Stimulated activated CD4-positive, alpha-beta T cell treated with anti-CD3 and anti-CD28 coated beads, Interleukin-15, amount 100 ng/mL, for 1 hour (primary cell): ENCODE data around the gene PRTG.
A peak's percentile ranks its signal among the peaks of the same experiment; 100 is the strongest.
"Not testable (repeated sequence)": the region's sequence is repeated elsewhere in the genome, so short reads cannot be mapped to it uniquely, and the experiment has no call there.

Experiments used
- DNase-seq, 2 donors: peaks; one replicate each; pipeline ENCODE4 v3.0.0-alpha.2; 2020; ENCODE audit warnings: low read depth in 1 of 2, low spot score in 1 of 2

The PRTG gene

DNA sequence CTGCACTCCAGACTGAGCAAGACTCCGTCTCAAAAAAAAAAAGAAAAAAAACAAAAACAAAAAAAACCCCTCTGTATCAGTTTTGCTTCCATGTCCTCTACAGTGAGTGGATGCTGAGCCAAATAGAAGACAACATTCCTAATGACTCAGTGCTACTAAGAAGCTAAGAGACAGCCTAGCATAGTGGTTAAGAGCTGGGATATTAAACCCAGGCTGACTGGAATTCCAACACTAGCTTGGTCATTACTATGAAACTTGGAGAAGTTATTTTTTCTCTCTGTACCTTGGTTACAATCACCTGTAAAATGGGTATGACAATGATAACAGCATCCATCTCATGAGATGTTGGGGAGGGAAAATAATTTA, 93.9 kb downstream of the PRTG start:
- DNase-seq: no peak

DNA sequence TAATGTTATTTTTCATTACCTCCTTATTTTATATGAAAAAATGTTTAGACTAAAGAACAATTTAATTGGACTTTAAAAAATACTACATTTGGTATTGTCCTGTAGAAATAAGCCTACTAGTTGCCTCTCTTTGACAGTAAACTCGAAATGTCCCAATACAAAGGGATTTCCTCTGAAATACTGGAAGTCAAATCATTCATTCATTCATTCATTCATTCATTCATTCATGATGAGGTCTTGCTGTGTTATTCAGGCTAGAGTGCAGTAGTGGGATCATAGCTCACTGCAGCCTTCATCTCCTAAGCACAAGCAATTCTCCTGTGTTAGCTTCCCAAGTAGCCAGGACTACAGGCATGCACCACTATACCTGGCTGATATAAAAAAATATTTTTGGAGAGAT, 104.2 kb downstream of the PRTG start:
- DNase-seq: no peak

DNA sequence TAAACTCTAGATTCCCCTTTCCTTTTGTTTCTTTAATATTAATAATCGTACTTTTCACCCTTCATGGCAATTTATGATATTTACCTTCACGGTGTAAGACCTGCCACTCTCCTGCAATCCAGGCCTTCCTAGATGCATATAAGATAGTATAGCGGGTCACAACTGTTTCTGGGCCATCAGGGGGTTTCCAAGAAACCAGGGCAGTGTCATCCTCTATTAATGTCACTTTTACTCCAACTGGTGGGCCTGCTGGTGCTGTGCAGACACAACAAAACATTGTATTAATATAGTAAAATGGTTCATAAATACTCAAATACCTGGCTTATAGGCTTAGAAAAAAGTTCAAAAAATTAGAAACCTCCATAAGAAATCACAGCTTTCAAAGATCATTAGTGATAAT, 105.9 kb downstream of the PRTG start:
- DNase-seq: no peak

DNA sequence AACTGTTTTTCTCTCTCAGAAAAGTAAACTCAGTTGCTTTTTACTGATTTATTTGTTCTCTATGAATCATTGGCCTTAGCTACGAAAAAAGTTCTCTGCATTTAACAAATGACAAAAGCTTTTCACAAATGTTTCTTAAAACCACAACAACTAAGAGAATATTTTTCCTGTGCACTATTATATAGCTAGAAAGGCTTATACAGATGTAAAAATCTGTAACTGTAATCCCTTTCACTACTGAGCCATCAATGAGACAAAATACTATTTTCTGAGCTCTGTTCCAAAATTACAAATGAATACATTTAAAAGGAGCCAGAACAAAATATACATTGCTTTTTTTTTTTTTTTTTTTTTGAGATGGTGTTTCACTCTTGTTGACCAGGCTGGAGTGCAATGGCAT, 109.2 kb downstream of the PRTG start:
- no peak for DNase-seq

DNA sequence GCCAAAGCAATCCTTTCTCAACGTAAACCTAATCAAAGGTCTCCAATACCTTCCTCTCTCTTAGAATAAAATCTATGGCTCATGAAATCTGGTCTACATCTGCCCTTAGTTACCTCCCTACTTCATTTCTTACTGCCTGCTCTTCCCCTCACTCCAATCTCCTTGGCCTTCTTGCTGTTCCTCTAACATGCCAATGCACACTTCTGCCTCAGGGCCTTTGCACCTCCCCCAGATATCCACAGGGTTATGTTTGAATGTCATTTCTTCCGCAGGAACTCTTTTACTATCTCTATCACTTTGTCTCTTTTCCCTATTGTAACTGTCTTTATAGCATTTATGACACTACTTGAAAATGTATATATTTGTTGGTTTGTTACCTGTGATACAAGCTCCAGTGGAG, 110.5 kb downstream of the PRTG start:
- DNase-seq: no peak

DNA sequence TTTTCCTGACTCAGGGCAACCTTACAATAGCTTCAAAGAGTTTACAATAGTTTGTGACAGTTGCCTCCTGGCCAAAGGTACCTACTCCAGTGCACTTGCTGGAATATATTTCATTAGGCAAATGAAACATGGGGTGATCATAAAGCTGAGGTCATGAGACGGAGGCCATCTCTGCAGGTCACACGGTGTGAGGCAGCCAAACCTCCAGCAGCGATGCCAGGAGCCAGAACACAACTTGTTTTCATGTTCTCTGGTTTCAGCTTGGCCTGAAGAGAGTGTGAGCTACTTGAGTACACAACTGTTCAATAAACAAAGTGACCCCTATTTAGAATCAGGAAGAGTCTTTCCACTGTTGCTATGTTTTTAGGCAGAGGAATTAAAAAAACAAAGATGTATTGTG, 112.1 kb downstream of the PRTG start:
- no peak for DNase-seq

DNA sequence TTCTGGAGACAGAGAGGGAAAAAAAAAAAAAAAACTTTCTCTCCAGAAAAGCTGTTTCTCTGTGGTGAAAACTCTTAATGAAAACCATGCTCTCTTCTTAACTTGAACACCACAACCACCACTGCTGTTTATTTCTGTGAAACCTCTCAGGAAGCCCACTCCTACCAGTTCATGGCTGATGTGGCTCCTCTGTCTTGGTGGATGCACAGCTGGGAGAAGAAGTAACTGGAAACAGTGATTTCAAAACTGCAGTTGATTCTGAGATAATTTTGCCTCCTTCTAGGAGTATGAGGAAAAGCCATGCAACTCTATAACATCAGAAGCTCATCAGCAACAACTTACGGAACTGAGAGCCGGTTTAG, 114.6 kb downstream of the PRTG start:
- no peak for DNase-seq

DNA sequence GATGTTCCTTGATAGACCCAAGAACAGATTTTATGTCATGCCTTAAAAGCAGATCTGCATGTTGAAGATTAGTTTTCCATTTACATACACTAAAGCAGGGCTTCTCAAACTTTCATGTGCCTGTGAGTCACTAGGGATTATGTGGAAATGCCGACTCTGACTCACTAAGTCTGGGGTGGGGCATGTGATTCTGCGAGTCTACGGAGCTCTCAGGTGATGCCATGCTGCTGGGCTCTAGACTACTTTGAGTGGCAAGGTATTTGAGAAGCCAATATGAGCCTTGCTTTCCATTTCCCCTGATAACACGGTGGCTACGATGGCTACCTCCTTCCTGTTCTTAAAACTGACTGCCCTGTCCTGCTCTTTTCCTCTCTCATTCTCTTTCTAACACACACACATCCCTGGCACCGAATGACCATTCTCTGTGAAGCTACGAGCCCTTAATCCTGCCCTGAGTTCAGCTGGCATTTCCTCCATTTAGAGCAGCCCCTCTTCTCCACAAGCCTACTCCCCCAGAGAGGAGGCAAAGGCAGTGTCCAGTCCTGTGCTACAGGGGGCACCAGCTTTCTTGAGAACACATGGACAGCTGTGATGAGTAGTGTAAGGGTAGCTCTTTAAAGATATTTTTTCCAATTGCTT, 115.1 kb downstream of the PRTG start:
- DNase-seq: no peak

DNA sequence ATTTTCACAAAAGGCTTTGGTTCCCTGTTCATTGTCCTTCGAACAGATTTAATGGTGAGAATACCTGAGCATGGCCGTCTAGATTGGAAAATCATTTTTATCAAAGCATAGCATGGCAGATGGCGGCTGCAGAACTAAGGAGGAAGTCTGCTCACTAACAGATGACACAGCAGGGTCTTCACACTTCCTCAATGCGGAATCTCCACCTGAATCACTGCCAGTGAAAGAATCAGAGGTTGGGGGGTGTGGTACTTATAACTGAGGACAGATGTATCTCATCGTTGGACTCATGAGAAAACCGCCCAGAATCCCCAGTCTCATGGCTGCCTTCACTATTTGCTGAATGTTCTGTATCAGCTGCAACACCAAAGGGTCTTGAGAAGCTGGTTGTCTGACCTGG, 123.2 kb downstream of the PRTG start:
- DNase-seq: no peak

DNA sequence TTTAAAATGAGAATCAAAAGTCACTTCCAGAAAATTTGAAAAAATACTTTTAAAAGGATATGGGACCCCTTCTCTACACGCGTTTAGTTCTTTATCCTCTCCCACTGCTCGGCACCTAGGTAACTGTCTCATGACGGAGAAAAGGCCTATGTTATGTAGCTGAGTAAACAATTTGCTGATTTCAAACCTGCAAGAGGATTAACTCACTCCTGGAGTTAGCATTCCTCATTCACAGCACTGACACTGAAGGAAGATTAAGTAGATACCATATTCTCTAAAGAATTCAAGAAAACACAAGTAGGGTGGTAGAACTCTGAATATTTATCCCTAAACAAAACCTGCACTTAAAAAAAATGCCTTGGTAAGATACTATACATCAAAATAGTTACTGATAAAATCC, 124.6 kb downstream of the PRTG start:
- no peak for DNase-seq

DNA sequence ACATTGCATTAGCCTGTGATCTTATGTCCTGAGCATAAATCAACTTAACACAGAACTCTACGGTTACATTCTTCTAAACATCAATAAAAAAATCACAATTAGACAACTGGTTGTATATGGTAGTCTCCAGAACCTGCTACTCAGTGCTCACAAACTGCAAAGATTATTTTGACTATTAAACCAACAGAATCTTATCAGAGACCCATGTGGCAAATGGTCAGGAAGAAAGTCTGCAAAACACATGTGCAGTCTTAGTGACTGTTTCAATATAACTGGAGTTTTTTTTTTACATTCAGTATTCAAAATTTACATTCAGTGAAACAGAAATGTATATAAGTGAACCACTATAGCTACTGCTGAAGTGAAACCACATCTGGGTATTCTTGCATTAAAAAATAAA, 127.5 kb downstream of the PRTG start:
- no peak for DNase-seq

DNA sequence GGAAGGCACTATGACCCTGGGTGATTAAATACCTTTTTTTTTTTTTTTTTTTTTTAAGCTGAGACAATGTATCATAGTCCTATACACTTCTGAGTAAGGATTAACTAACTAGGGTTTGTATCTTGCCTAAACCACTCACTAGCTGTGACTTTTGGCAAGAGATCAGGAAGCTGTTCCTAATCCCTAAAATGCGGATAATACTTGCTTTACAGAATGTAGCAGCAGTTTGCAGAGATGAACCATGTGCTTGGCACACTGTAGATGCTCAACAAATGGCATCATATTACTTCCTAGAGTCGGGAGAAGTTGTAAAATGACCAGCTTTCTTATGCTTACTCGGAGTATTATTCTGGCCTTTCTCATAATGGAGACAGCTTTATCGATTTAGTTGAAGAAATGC, 129.2 kb downstream of the PRTG start:
- no peak for DNase-seq

DNA sequence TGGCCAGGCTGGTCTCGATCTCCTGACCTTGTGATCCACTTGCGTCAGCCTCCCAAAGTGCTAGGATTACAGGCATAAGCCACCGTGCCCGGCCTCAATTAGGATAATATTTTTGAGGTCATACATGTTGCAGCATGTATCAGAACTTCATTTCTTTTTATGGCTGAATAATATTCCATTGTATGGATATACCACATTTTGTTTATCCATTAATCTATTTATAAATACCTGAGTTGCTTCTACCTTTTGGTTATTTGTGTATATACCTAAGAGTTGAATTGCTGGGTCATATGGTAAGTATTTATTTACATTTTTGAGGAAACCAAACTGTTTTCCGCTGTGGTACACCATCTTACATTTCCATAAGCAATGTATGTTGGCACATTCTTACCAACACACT, 136.7 kb downstream of the PRTG start:
- DNase-seq: no peak

DNA sequence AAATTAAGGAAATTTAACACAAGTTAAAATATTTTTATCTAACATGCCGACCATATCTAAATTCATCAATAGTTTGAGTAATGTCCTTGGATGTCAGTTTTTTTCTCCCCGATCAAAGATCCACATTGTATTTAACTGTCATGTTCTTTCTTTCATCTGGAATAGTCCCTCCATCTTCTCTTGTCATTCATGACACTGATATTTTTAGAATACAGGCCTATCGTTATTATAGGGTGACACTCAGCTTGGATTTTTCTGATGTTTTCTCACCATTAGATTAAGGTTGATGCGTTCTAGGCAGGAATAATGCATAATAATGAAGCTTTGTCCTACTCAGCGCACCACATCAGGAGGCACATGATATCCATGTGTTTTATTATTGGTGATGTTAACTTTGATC, 141.6 kb downstream of the PRTG start:
- DNase-seq: no peak

DNA sequence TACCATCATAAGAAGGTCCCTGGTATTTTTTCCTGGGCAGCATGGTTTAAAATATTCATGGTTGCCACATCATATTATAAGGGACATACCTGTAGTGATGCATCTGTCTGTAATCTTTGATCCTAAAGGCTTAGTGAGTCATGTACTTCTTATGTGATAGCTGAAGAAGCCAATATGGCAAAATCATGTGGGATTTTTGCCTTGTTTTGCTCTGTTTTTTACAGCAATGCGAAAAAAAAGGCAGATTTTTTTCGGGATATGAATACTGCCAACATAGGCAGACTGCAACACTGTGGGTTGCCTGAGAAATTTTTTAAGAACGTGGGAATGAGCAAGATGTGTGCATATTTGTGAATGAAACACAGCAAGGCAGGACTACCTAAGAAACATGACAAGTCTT, 143.5 kb downstream of the PRTG start:
- DNase-seq: no peak

DNA sequence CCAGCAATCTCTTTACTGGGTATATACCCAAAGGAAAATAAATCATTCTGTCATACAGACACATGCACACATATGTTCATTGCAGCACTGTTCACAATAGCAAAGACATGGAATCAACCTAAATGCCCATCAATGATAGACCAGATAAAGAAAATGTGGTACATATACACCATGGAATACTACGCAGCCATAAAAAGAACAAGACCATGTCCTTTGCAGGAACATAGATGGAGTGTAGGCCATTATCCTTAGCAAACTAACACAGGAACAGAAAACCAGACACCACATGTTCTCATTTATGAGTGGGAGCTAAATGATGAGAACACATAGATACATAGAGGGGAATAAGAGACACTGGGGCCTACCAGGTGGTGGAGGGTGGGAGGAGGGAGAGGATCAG, 149.9 kb downstream of the PRTG start:
- DNase-seq: not testable (repeated sequence)

DNA sequence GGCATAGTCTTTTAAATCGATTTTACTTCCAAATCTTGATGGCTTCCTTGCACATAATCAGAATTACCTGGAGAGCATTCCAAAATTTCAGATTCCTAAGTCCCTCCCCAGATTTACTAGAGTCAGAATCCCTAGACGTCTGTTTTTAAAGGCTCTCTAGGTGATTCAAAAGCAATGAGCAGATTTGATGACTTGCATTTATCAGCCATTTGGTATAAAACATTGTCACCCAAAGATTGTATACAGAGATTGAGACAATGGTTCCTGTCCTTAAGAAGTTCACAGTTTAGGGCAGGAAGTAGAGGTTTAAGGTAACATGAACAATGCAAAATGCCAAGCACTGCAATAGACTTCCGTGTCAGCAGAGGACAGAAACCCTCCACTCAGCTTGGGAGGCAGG, 152.2 kb downstream of the PRTG start:
- no peak for DNase-seq

DNA sequence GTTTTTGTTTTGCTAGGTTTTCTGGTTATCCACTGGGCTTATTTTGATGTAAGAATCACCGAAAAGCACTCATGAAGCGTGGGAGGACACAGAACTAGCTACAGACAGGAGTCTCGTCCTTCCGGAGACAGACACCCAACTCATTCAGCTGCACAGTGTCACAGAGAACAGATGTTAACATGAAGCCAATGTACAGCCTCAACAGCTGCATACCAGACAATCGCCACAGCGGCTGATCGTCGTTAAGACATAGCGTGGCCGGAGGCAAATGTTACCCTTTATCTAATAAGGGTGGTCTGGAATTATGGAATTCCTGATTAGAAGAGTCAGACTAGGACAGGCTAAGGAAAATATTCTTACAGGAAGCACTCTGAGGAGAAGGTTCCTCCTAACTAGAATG, 153.7 kb downstream of the PRTG start:
- DNase-seq: no peak

DNA sequence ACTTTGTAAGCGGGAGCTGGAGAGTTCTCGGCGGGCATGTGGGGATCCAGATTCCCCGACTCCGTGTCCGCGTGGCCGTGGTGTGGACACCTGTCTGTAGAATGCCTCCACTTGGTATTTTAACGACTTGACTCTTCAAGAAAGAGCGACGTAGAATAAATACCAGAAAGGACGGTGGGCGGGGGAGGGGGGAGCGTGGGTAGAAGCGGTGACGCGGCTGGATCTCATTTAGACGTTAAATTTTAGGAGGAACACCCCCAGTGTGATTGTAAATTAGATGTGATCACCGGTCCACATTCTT, 154.2 kb downstream of the PRTG start:
- DNase-seq: no peak

DNA sequence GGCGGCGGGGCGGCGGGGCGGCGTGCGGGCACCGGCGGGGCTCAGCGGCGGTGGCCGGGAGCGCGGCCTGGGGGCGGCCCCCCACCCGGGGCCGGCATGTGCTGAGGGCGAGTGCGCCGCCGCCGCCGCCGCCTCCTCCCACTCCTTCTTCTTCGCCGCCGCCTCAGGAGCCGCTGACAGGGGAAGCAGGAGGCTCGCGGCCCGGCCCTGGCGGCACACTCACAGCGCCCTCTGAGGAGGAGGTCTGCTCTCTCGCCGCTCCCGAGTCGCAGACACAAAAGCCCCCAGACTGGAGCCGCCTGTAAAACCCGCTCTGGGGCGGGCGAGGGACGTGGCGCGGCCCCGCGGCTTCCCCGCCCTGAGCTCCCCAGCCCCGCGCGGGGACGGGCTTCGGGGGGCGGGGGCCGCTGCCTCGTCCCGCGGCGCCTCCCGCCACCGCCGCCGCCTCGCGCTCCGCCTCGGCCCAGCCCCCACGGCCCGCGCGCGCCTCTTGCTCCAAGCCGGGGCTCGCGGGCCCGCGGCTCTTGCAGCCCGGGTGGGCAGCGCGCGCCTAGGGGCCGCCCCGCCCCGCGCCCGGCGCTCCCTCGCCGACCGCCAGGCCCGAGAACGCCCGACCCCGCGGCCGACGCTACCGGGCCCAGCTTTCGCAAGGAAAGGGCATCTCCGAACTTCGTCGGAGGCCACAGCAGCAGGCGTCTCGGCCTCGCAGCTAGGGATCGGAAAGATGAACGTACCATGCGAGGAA, 154.7 kb downstream of the PRTG start, which contains the start of gene PYGO1:
TSS of gene PYGO1 (minus strand) at position 276 of the 745 bp plus-strand sequence. CDS start 462 bp downstream, outside the sequence.
- DNase-seq: peak in 1 of 2 donors; percentile 33

DNA sequence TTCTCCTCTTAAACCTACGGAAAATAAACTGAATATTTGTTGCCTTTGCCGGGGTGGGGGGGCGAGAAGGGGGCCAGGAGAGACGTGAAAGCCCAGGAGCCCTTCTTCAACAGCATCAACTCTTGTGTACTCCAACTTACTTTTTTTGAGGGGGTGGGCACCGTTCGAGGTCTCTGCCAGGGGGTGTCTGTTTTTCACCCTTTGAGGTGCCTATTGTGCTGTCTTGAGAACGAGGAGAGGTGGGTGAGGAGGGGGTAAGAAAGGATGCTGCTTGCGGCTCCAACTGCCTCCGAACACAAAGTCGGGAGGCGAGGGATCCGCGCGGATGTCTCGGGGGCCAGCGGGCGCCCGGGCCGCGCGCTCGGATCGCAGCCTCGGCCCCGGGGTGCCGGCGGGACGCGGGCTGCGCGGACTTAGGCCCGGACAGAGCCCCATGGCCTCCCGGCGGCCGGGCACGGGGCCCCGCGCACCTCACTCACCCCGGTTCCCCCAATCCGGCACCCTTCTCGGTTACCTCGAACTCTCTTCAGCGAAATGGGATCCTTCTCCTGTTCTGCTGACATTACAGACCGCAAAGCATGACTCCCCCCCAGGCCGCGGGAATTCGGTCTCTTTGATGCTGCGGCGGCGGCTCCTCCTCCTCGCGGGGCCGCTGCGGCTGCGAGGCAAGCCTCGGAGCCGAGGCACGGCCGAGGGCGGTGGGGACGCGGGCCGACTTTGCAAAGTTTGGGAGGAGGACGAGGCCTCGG, 155.5 kb downstream of the PRTG start:
- DNase-seq: peak in 1 of 2 donors; percentile 10

DNA sequence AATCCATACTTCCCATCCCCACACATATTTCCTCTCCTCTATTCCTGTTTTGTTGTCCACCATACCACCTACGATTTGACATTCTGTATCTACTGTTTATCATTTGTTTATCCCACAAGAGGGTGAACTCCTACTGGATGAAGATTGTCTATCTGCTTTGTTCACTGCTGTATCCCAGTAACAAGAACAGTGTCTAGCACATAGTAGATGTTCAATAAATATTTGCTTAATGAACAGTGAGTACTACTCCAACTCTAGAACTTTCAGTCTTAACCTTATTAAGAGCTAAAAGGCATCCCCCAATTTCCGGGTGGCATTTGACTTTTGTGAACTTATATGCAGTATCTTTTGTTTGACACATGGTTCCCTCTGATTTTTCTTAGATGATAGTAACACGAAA, 156.1 kb downstream of the PRTG start:
- no peak for DNase-seq

DNA sequence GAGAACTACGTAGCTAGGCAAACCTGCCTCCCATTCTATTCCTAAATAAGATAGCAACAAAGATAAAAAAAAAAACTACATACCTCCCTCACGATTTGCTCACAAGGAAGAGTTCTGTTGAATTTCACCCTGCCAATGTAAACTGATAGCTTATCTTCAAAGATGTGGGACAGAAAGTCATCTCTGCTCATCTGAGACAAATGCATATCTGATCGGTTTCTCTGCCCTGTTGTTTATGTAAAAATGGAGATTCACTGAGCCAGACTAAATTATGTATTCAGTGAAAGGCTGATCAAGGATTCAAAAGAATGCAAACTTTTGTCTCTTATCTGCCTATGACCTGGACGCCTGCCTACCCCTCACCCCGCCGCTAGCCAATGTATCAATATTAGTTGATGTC, 166.0 kb downstream of the PRTG start:
- no peak for DNase-seq
